NOMO-1 (cell line): ENCODE results near the gene TNFSF13.
A peak's percentile ranks its signal among the peaks of the same experiment; 100 is the strongest.

Experiments
- DNase-seq, 2 experiments: peaks; one replicate each; lab custom pipeline; 2025; ENCODE audit not compliant: unreplicated experiment in 2 of 2; lab: John Stamatoyannopoulos, UW

Gene TNFSF13, protein sequence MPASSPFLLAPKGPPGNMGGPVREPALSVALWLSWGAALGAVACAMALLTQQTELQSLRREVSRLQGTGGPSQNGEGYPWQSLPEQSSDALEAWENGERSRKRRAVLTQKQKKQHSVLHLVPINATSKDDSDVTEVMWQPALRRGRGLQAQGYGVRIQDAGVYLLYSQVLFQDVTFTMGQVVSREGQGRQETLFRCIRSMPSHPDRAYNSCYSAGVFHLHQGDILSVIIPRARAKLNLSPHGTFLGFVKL

DNA sequence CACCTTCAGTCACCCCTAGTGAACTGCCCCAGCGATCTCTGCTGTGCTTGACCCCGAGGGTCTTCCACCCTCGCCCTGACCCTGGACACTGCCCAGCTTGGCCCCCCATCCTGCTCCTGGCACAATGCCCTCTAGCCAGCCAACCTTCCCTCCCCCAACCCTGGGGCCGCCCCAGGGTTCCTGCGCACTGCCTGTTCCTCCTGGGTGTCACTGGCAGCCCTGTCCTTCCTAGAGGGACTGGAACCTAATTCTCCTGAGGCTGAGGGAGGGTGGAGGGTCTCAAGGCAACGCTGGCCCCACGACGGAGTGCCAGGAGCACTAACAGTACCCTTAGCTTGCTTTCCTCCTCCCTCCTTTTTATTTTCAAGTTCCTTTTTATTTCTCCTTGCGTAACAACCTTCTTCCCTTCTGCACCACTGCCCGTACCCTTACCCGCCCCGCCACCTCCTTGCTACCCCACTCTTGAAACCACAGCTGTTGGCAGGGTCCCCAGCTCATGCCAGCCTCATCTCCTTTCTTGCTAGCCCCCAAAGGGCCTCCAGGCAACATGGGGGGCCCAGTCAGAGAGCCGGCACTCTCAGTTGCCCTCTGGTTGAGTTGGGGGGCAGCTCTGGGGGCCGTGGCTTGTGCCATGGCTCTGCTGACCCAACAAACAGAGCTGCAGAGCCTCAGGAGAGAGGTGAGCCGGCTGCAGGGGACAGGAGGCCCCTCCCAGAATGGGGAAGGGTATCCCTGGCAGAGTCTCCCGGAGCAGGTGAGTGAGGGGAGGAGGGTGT is at the start of gene TNFSF13:
TSS of gene TNFSF13 (plus strand) at position 207 of the 776 bp plus-strand sequence. CDS start at position 497, 290 bp downstream.
- DNase-seq: peak; percentile 61 to 86

DNA sequence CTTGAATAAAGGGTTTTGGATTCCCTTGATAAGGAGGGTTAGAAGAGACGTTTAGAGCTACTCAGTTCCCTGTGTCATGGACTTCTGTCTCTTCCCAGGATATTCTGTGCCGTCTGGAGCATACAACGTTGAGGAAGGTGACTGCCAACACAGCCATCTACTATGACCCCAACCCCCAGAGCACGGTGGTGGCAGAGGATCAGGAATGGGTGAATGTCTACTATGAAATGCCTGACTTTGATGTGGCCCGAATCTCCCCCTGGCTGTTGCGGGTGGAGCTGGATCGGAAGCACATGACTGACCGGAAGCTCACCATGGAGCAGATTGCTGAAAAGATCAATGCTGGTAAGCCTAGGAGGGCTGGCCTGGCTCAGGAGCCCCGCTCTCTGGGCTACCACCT is 49.7 kb upstream of the TNFSF13 start:
- DNase-seq: no peak

DNA sequence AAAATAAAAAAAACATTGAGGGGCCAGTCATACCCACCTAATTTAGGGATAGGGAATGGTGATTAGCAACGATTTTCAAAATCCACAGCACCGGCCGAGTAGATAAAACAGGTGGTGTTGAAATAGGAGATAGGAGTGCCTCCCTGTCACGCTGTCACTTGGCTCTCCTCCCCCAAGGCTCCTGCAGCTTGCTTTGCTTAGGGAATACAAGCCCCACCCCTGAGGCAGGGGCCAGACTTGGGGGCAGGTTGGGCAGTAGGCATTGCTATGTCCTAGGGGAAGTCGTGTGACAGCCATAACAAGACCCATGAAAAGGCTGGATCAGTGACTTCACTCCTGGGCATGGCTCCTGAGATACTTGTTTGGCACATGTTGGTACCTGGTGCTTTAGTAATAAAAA is 48.6 kb upstream of the TNFSF13 start:
- DNase-seq: no peak

DNA sequence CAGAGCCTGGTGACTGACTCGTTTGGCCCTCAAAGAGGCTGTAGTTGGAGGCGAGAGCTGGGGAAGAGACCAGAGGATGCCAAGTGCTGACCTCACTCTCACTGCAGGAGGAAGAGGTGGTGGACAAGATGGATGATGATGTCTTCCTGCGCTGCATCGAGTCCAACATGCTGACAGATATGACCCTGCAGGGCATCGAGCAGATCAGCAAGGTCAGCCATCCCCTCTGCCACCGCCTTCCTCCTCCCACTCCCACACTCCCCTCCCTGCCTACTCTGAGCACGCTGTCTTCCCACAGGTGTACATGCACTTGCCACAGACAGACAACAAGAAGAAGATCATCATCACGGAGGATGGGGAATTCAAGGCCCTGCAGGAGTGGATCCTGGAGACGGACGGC is 47.4 kb upstream of the TNFSF13 start:
- no peak for DNase-seq

DNA sequence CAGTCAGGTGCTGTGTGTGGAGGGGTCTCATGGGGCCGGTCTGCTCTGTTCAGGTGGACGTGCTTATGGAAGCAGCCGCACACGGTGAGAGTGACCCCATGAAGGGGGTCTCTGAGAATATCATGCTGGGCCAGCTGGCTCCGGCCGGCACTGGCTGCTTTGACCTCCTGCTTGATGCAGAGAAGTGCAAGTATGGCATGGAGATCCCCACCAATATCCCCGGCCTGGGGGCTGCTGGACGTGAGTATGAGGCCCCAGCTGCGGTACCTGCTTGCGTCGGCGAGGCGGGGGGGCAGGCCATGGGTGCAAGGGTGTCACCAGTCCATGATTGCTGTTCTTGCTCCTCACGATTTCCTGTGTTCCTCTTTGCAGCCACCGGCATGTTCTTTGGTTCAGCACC is 46.4 kb upstream of the TNFSF13 start:
- DNase-seq: no peak

DNA sequence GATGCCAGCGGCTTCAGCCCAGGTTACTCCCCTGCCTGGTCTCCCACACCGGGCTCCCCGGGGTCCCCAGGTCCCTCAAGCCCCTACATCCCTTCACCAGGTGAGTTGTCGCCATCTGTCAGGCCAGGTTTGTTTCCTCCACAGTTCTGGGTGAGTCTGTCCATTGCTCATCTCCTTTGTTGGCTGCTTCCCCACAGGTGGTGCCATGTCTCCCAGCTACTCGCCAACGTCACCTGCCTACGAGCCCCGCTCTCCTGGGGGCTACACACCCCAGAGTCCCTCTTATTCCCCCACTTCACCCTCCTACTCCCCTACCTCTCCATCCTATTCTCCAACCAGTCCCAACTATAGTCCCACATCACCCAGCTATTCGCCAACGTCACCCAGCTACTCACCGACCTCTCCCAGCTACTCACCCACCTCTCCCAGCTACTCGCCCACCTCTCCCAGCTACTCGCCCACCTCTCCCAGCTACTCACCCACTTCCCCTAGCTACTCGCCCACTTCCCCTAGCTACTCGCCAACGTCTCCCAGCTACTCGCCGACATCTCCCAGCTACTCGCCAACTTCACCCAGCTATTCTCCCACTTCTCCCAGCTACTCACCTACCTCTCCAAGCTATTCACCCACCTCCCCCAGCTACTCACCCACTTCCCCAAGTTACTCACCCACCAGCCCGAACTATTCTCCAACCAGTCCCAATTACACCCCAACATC is 45.6 kb upstream of the TNFSF13 start:
- no peak for DNase-seq

DNA sequence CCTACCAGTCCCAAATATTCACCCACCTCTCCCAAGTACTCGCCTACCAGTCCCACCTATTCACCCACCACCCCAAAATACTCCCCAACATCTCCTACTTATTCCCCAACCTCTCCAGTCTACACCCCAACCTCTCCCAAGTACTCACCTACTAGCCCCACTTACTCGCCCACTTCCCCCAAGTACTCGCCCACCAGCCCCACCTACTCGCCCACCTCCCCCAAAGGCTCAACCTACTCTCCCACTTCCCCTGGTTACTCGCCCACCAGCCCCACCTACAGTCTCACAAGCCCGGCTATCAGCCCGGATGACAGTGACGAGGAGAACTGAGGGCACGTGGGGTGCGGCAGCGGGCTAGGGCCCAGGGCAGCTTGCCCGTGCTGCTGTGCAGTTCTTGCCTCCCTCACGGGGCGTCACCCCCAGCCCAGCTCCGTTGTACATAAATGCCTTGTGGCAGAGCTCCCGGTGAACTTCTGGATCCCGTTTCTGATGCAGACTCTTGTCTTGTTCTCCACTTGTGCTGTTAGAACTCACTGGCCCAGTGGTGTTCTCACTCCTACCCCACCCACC is 44.6 kb upstream of the TNFSF13 start:
- DNase-seq: no peak

DNA sequence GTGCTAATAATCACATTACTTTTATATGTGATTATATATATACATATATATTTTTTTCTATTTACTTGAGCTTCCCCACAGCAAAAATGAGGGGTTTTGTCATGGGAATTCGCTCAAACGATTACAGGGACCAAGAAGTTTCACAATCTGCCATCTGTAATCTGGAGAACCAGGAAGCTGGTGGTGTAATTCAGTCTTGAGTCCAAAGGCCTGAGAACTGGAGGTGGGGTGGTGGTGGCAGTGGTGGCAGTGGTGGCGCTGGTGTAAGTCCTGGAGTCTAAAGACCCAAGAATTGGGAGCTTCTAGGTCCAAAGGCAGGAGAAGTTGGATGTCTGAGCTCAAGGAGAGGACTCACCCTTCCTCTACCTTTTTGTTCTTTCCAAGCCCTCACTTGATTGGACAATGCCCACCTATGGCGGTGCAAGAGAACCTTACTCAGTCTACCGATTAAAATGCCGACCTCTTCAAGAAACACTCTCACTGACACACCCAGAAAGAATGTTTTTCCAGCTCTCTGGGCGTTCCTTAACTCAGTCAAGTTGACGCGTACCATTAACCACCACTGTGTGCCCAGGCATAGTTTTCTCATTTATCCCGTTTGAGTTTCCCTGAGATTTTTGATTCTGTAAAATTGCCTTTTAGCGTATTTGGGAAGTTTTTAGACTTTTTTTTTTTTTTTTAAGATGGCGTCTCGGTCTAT is 42.5 kb upstream of the TNFSF13 start:
- DNase-seq: peak; percentile 4 to 22

DNA sequence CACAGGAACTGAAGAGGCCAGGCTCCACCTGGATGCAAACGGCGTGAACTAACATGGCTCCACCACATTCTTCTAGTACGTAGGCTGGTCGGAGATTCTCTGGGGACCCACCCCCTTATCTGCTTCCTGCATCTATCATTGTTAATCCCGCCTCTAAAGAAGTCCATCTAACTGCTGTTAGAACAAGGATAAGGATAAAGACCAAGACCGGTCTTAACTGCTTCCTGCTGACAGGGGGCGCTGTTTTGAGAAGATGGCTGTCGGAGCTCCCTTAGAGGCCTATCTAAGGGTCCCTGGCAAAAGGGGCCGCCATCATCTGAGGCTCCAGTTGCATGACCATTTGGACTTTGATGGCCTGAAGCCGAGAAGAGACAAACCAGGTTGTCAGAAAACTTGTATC is 35.5 kb upstream of the TNFSF13 start:
- peak in 1 of 2 experiments; percentile 20 for DNase-seq

DNA sequence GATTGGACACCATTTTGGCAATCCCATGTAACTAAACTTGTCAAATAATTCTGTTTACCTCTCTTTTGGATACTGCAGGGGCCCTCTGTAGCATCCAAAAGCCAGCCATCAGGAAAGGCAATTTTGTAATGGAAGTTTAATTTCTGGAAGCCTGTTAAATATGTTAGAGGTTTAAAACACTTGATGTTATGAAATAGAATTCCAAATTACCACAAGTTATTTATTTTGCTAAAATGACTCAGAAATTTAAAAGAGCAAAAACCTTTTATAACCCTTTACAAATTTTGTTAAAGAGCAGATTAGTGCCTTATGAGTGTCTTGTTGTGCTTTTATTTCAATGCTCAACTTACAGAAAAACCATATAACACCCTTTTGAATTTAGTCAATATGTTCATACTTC is 29.7 kb upstream of the TNFSF13 start:
- no peak for DNase-seq

DNA sequence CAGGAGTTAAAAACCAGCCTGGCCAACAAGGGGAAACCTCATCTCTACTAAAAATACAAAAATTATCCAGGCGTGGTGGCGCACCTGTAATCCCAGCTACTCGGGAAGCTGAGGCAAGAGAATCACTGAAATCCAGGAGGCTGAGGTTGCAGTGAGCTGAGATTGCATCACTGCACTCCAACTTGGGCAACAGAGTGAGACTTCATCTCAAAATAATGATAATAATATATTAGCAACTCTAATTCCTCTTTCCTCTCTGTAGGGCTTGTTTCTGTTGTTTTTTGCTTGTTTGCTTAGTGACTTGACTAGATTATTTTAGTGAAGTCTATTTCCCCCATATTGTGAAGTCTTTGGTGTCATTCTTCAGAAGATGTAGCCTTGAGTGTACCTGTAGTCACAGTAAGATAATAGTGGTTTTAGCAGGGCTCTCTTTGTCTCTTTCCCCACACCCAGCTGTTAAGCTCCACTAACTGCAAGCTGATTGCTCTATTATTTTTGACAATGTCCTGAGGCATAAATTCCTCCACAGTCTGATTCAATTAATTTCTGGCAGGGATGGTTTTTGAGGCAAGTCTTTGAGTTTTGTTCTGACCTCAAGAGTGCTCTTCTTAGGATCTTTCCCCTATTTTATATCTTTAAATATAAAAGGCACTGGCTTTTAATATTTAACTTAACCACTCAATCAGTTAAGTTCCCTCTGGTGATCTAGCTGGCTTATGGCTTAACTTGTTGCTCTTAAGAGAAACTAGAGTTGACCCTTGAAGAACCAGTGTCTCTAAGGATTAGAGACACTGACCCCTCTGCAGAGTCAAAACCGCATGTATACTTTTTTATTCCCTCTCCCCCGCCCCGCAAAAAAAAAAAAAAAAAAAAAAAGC is 28.3 kb upstream of the TNFSF13 start:
- no peak for DNase-seq

DNA sequence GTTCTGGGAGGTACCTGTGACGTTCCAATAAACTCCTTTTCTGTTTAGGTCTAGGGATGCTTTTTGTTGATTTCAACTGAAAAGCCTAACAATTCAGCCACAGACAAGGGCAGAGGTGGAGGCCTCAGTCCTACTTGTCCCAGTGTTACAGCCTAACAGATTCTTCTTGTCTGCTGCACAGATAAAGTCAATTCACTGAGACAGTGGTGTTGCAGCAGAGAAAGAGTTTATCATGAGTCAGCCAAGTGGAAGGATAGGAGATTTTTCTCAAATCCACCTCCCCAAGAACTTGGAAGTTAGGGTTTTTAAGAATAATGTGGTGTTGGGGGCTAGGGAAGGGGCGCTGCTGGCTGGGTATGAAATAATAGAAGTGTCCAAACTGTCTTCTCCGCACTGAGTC is 20.5 kb upstream of the TNFSF13 start:
- no peak for DNase-seq

DNA sequence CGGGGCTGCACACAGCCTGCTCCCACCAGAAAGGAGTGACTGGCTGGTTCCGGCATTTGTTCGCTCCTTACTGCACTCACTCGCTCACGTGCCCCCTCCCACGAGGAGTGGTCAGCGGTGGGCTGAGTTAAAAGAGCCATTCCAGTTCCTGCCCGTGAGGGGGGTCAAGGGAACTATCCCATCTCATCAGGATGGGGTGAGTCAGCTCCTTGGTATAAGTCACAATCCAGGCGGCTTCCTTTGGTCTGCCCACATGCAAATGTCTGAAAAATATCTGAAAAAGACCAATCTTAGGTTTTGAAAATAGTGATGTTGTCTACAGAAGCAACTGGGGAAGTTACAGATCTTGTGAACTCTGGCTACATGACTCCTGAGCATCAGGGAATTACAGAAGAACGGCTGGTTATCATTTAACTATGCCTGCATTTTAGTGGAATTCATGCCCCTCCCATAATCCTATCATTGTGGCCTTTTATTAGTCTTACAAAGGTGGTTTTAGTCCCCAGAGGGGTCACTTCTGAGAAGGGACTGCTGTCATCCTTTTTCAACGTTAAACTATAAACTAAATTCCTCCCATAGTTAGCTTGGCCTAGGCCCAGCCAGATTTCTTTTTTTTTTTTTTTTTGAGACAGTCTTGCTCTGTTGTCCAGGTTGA is 19.5 kb upstream of the TNFSF13 start:
- DNase-seq: no peak

DNA sequence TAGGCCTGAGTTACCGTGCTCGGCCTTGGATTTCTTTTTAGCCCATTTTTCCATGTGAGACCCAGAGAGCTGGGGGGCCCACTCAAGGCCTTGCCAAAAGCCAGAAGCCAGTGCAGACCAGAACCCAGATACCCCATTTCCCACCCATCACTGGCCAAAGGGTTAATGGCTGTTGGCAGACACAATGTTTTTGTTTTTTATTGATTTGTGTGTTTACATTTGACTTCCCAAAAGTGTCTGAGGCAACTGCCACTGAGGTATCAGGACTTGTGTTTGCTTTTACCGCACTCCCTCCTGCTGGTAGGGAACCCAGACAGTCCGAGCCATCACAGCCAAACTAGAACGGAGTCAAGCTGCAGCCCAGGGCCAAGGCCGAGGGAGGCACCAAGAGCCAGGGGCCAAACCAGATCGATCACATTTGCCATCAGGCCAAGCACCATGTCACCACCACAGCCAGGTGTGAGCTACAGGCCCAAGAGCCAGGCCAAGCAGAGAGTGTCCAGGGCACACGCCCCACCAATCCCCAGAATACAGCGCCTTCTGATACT is 17.4 kb upstream of the TNFSF13 start:
- no peak for DNase-seq

DNA sequence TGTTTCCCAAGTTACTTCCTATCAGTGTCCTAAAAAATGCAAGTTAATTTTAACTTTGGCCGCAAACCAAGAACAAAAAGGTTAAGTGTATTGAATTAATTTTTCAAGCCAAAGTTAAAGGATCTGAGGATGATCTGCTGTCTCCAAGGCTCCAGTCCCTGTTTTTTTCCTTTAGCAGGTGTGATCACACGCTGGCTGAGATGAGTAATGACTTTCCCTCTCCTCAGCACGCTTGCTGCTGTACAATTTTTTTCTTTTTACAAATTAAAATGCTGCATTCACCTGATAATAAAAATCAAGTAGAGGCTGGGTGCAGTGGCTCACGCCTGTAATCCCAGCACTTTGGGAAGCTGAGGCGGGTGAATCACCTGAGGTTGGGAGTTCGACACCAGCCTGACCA is 13.6 kb upstream of the TNFSF13 start:
- no peak for DNase-seq

DNA sequence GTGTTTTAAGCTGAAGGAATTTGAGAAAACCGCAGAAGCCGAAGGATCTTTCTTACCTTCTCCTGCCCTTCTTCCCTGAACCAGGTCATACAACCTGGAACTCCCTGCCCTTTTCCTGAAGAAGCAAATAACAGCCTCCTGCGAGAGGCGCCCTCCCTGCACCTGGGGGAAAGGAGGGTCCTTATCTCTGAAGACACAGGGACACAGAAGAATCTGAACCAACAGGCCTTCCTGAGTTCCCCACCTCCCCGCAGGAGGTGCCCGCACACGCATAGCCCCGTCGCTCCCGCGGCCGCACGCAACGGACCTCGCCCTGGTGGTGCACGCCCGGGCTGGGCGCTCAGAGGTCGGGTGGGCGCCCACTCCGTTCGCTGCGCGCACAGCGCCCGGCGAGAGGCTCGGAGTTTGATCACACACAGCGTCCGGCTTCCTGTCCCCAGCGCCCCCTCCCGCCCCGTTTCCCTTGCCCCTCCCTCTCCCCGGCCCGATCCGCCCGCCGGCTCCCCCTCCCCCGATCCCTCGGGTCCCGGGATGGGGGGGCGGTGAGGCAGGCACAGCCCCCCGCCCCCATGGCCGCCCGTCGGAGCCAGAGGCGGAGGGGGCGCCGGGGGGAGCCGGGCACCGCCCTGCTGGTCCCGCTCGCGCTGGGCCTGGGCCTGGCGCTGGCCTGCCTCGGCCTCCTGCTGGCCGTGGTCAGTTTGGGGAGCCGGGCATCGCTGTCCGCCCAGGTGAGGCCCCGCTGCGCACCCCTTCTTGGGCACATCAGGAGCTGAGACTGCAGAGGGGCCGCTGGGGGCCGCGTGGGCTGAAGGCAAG is 9.8 kb upstream of the TNFSF13 start, which contains the start of gene TNFSF12:
TSS of gene TNFSF12 (plus strand) at position 474 of the 816 bp plus-strand sequence. CDS start at position 570, 96 bp downstream.
- DNase-seq: no peak

DNA sequence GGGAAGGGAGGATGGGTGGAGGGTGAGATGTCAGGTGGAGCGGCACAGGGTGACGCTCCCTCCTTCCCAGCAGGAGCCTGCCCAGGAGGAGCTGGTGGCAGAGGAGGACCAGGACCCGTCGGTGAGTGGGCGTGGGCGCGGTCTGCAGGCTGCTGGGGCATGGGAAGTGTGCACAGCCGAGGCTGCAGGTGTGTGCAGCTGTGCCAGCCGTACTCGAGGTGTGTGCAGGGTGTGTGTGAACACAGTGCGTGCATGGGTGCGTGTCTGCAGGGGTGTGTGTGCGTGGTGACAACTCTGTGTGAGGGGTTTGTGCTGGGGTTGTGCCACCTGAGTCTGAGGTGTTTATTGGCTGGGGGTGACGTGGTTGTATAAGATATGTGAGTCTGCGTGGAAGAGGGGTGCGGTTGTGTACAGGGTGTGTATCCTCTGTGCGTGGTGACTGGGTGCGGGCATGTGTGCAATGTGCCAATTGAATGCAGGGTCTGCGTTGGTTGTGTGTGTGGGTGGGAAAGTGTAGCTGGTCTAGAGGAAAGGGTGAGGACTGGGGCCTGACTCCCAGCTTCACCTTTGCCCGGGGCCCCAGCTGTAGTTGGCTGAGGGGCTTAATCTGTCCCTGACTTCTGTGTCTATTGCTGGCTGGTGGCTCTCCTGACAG is 9.0 kb upstream of the TNFSF13 start:
- DNase-seq: no peak

DNA sequence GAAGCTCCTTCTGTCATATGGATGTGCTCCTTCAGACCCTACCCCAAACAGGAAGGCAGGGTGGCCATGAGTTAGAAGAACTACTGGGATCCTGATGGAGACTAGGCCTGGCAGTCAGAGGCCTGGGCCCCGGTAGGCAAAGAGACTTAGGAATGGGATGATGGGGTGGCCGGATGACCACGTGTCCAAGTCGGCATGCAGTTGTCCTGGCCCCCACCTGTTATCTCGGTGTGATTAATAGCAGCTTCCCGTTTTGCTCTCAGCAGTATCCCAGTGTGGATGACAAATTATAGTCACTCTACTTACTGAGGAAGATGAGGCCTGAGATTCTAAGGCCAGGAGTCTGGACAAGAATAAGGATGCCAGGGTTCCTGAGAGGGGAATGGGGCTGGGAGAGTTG is 8.2 kb upstream of the TNFSF13 start:
- no peak for DNase-seq
